H9 (cell line): ENCODE results near the gene KIF16B. TPM values are rescaled to one million over a fixed set of nuclear protein-coding genes. Genes with fewer than 3 reads are reported as not detected.

Source experiments
- DNase-seq: peaks from one replicate; pipeline ENCODE4 v3.0.0-alpha.2; 2017
- H2AFZ ChIP-seq: one replicate; pipeline ENCODE4 v1.6.1; 2013; ENCODE audit warnings: mild to moderate bottlenecking, low read length, control low read depth, moderate library complexity
- H2AK5ac ChIP-seq: 2 replicates; pipeline ENCODE4 v1.6.1; 2013; ENCODE audit warnings: low read length, control low read depth, mixed read lengths; ENCODE audit not compliant: insufficient read length
- H2BK120ac ChIP-seq: one replicate; pipeline ENCODE4 v1.6.1; 2013; ENCODE audit warnings: low read depth, mild to moderate bottlenecking, low read length, control low read depth, inconsistent platforms; ENCODE audit not compliant: poor library complexity, severe bottlenecking
- H2BK12ac ChIP-seq: 2 replicates; pipeline ENCODE4 v1.6.1; 2013; ENCODE audit warnings: low read length, control low read depth, mixed read lengths, low read depth; ENCODE audit not compliant: insufficient read length
- H2BK15ac ChIP-seq: 2 replicates; pipeline ENCODE4 v1.6.1; 2013; ENCODE audit warnings: low read depth, low read length, control low read depth
- H2BK20ac ChIP-seq: one replicate; pipeline ENCODE4 v1.6.1; 2013; ENCODE audit warnings: low read depth, mild to moderate bottlenecking, low read length, control low read depth, inconsistent platforms; ENCODE audit not compliant: poor library complexity, severe bottlenecking
- H2BK5ac ChIP-seq: 2 replicates; pipeline ENCODE4 v1.6.1; 2013; ENCODE audit warnings: low read length, control low read depth, mixed read lengths; ENCODE audit not compliant: insufficient read length
- H3K14ac ChIP-seq: 2 replicates; pipeline ENCODE4 v1.6.1; 2013; ENCODE audit warnings: low read length, control low read depth; ENCODE audit not compliant: insufficient read depth
- H3K18ac ChIP-seq: 2 replicates; pipeline ENCODE4 v1.6.1; 2013; ENCODE audit warnings: low read depth, mild to moderate bottlenecking, mixed read lengths, low read length, control low read depth; ENCODE audit not compliant: insufficient read length
- H3K23ac ChIP-seq: 2 replicates; pipeline ENCODE4 v1.6.1; 2013; ENCODE audit warnings: low read length, control low read depth, mixed read lengths, low read depth; ENCODE audit not compliant: insufficient read length
- H3K23me2 ChIP-seq: 2 replicates; pipeline ENCODE4 v1.6.1; 2013; ENCODE audit warnings: low read depth, mild to moderate bottlenecking, mixed read lengths, low read length, control low read depth; ENCODE audit not compliant: insufficient read length, poor library complexity, severe bottlenecking
- H3K27ac ChIP-seq: 2 replicates; pipeline ENCODE4 v1.5.1; 2013; ENCODE audit warnings: low read length, control low read depth, mixed read lengths, low read depth; ENCODE audit not compliant: insufficient read length
- H3K27me3 ChIP-seq: 2 replicates; pipeline ENCODE4 v1.6.1; 2013; ENCODE audit warnings: low read length, control low read depth, inconsistent platforms; ENCODE audit not compliant: insufficient read depth
- H3K4ac ChIP-seq: 2 replicates; pipeline ENCODE4 v1.6.1; 2013; ENCODE audit warnings: low read depth, mild to moderate bottlenecking, control low read depth, inconsistent platforms, low read length, moderate library complexity
- H3K4me1 ChIP-seq: 2 replicates; pipeline ENCODE4 v1.6.1; 2013; ENCODE audit warnings: low read length, control low read depth, inconsistent platforms; ENCODE audit not compliant: insufficient read depth
- H3K4me2 ChIP-seq: 2 replicates; pipeline ENCODE4 v1.6.1; 2013; ENCODE audit warnings: low read length, control low read depth, mixed read lengths; ENCODE audit not compliant: insufficient read length, insufficient read depth
- H3K56ac ChIP-seq: 2 replicates; pipeline ENCODE4 v1.6.1; 2013; ENCODE audit warnings: low read depth, mild to moderate bottlenecking, mixed read lengths, low read length, control low read depth; ENCODE audit not compliant: insufficient read length
- H3K79me1 ChIP-seq: 2 replicates; pipeline ENCODE4 v1.6.1; 2013; ENCODE audit warnings: low read depth, mild to moderate bottlenecking, moderate library complexity, low read length, control low read depth, inconsistent platforms; ENCODE audit not compliant: insufficient read depth, poor library complexity, severe bottlenecking
- H3K79me2 ChIP-seq: 2 replicates; pipeline ENCODE4 v1.6.1; 2013; ENCODE audit warnings: low read length, control low read depth, inconsistent platforms; ENCODE audit not compliant: insufficient read depth
- H3K9ac ChIP-seq: 2 replicates; pipeline ENCODE4 v1.6.1; 2013; ENCODE audit warnings: low read length, control low read depth, mixed read lengths; ENCODE audit not compliant: insufficient read length; ENCODE audit errors: extremely low read depth
- H3K9me3 ChIP-seq: one replicate; pipeline ENCODE4 v1.6.1; 2013; ENCODE audit warnings: low read depth, low read length, inconsistent platforms; ENCODE audit not compliant: control insufficient read depth
- H3T11ph ChIP-seq: one replicate; pipeline ENCODE4 v1.6.1; 2013; ENCODE audit warnings: mild to moderate bottlenecking, low read length, control low read depth, inconsistent platforms
- H4K20me1 ChIP-seq: one replicate; pipeline ENCODE4 v1.6.1; 2013; ENCODE audit not compliant: control insufficient read depth, insufficient read length, insufficient read depth
- H4K5ac ChIP-seq: 2 replicates; pipeline ENCODE4 v1.6.1; 2013; ENCODE audit warnings: low read depth, mild to moderate bottlenecking, mixed read lengths, low read length, control low read depth; ENCODE audit not compliant: insufficient read length
- H4K8ac ChIP-seq: replicated peaks from 2 replicates; pipeline ENCODE4 v1.6.1; 2013; ENCODE audit warnings: low read length, control low read depth, mixed read lengths, low read depth; ENCODE audit not compliant: insufficient read length
- H4K91ac ChIP-seq: 2 replicates; pipeline ENCODE4 v1.6.1; 2013; ENCODE audit warnings: low read depth, mild to moderate bottlenecking, moderate library complexity, mixed read lengths, low read length, control low read depth; ENCODE audit not compliant: insufficient read length
- H3K27ac Mint-ChIP-seq, 3 experiments: 2 replicates in 2 of 3; 3 replicates in 1 of 3; pipeline ENCODE4 v1.8.0; 2020 to 2021; ENCODE audit warnings: mixed read lengths in 3 of 3, mild to moderate bottlenecking in 1 of 3, moderate library complexity in 1 of 3
- H3K27me3 Mint-ChIP-seq: 2 replicates; pipeline ENCODE4 v1.8.0; 2021; ENCODE audit warnings: low read depth, mild to moderate bottlenecking, moderate library complexity, mixed read lengths
- H3K36me3 Mint-ChIP-seq, 3 experiments: 2 replicates in 2 of 3; 3 replicates in 1 of 3; pipeline ENCODE4 v1.8.0; 2020 to 2021; ENCODE audit warnings: low read depth in 3 of 3, mixed read lengths in 3 of 3; ENCODE audit not compliant: insufficient read depth in 1 of 3
- H3K4me1 Mint-ChIP-seq, 2 experiments: 2 replicates each; pipeline ENCODE4 v1.8.0; 2020; ENCODE audit warnings: mixed read lengths in 2 of 2
- H3K4me3 Mint-ChIP-seq, 2 experiments: 2 replicates in 1 of 2; 3 replicates in 1 of 2; pipeline ENCODE4 v1.8.0; 2020 to 2021; ENCODE audit warnings: mild to moderate bottlenecking in 2 of 2, mixed read lengths in 2 of 2, moderate library complexity in 1 of 2
- H3K9me3 Mint-ChIP-seq, 2 experiments: 2 replicates in 1 of 2; 3 replicates in 1 of 2; pipeline ENCODE4 v1.8.0; 2020; ENCODE audit warnings: mild to moderate bottlenecking in 2 of 2, mixed read lengths in 2 of 2, moderate library complexity in 1 of 2
- WGBS: extraction: QIAGEN DNeasy Blood & Tissue Kit; methylation state at CpG from one replicate; pipeline ENCODE4 v1.1.7; 2013; ENCODE audit warnings: missing lambda C conversion rate, low lambda C conversion rate, mixed read lengths; ENCODE audit not compliant: insufficient read length; ENCODE audit errors: extremely low coverage; 5-methylcytosine and 5-hydroxymethylcytosine counted together
- total RNA-seq: library from RNA; stranded (reverse); gene quantifications from 2 replicates; pipeline ENCODE4 v1.2.1, GENCODE V29; 2021
- TF ChIP-seq, protein P1 (sequence below): fragments of 200-600 bp; sonication (generic); conservative IDR thresholded peaks from 3 replicates; pipeline ENCODE4 v1.8.0; 2021; ENCODE audit warnings: antibody characterized with exemption, mild to moderate bottlenecking

The KIF16B gene
- total RNA-seq, 1 experiment from 2014 or later: 7.4 TPM

DNA sequence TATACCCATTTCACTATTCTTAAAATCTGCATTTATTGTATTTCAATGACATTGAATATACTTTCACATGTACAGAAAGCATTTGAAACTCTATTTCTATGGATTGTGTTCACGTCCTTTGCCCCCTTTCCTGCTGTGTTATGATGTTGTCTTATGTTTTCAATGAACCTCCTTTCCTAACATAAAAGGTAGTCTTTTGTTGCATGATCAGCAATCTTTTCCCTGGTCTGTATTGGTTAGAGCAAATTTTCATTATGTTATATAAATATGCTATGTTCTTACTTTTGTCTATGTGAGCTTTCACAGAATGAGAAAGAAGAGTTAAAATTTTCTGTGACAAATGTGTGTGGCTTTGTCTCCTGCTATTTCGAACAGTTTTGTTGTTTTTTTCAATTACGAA, 73.1 kb downstream of the KIF16B start:
- Histone ChIP-seq H2BK20ac (no peak overlapping the region), H2BK5ac (no peak overlapping the region), H3K9me3 (no peaks in the 10 kb centered on the region), H3K4me1 (no peaks in the 10 kb centered on the region), H3K27ac (no peak overlapping the region), H3T11ph (no peak overlapping the region), H2AK5ac (no peak overlapping the region), H3K79me2 (no peaks in the 10 kb centered on the region), H2AFZ (no peak overlapping the region), H2BK120ac (no peak overlapping the region), H4K91ac (no peak overlapping the region), H3K23ac (no peak overlapping the region), H3K4me2 (no peak overlapping the region), H4K5ac (no peak overlapping the region), H3K27me3 (no peaks in the 10 kb centered on the region), H3K14ac (no peak overlapping the region), H3K18ac (no peak overlapping the region), H2BK15ac (no peak overlapping the region), H2BK12ac (no peak overlapping the region), H3K56ac (no peak overlapping the region), H3K79me1 (no peaks in the 10 kb centered on the region), H4K20me1 (no peaks in the 10 kb centered on the region), H3K23me2 (no peaks in the 10 kb centered on the region), H3K4ac (no peak overlapping the region), H3K9ac (no peak overlapping the region), H4K8ac (no peak overlapping the region)
- no peak overlapping the region for H3K4me3 Mint-ChIP-seq
- H3K4me1 Mint-ChIP-seq: peaks cover 0 to 4% of the 10 kb centered on the region in 2 experiments; a peak in 2 of 4 replicates
- WGBS: no CpG with 5 or more reads among the region's 3 CpGs
- H3K36me3 Mint-ChIP-seq: peaks cover 0 to 8% (median 6%) of the 10 kb centered on the region in 3 experiments; a peak in 5 of 7 replicates
- no peaks in the 10 kb centered on the region for H3K27me3 Mint-ChIP-seq
- TF ChIP-seq, protein P1, sequence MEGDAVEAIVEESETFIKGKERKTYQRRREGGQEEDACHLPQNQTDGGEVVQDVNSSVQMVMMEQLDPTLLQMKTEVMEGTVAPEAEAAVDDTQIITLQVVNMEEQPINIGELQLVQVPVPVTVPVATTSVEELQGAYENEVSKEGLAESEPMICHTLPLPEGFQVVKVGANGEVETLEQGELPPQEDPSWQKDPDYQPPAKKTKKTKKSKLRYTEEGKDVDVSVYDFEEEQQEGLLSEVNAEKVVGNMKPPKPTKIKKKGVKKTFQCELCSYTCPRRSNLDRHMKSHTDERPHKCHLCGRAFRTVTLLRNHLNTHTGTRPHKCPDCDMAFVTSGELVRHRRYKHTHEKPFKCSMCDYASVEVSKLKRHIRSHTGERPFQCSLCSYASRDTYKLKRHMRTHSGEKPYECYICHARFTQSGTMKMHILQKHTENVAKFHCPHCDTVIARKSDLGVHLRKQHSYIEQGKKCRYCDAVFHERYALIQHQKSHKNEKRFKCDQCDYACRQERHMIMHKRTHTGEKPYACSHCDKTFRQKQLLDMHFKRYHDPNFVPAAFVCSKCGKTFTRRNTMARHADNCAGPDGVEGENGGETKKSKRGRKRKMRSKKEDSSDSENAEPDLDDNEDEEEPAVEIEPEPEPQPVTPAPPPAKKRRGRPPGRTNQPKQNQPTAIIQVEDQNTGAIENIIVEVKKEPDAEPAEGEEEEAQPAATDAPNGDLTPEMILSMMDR: no peak
- no peak overlapping the region for H3K27ac Mint-ChIP-seq
- no peak for DNase-seq
- no peaks in the 10 kb centered on the region for H3K9me3 Mint-ChIP-seq
